Measurements from ENCODE around the gene PLIN4. TPM values are rescaled to one million over a fixed set of nuclear protein-coding genes. Genes with fewer than 3 reads are reported as not detected.

PLIN4 gene
- total and polyA plus RNA-seq, 12 donors, result 0.09 to 25.4 (median 2.5) TPM

GRCh38 chr19:4472174-4472974 is 45.9 kb downstream of the PLIN4 start, which contains the start of gene HDGFL2:
TSS of gene HDGFL2 (plus strand) at chr19:4472297. CDS start at chr19:4472351, 54 bp downstream.
- peak within 1 kb of the TSS; percentile 37 to 71 (median 64) for H3K4me3 ChIP-seq
- H3K9me3 ChIP-seq (replicated peaks in 1 of 3), result no peaks in the 10 kb centered on the region
- peaks cover 16 to 20% of the 10 kb centered on the region in 2 donors for H3K4me1 ChIP-seq (replicated peaks in 1 of 2)
- no peaks in the 10 kb centered on the region for H3K27me3 ChIP-seq
- intact Hi-C loops (cut with DNase I), result no loop called here
- 0 to 1% (median 0%) methylated on average over 15 to 67 of the region's 71 CpGs; no CpG with 5 or more reads in 1 of the 4 donors for WGBS, 4 donors
- peak within 1 kb of the TSS; percentile 33 to 81 (median 73) for H3K27ac ChIP-seq
- peaks cover 0 to 17% of the 10 kb centered on the region in 2 donors for H3K36me3 ChIP-seq (replicated peaks in 1 of 2)
- TF ChIP-seq POLR2A (IDR thresholded peaks at IDR 0.05) (no peak), CTCF (IDR thresholded peaks at IDR 0.05) (no peak)
- peak in 1 of 7 donors; percentile 43 for DNase-seq

- H3K4me3 ChIP-seq, result peak overlapping the region in 2 of 4 donors; percentile 23 to 57
- no peaks in the 10 kb centered on the region for H3K27me3 ChIP-seq
- peak; percentile 98 to 100 (median 99) for DNase-seq
- H3K9me3 ChIP-seq (replicated peaks in 1 of 3), result no peaks in the 10 kb centered on the region
- peaks cover 0 to 9% of the 10 kb centered on the region in 2 donors for H3K36me3 ChIP-seq (replicated peaks in 1 of 2)
- 1% methylated on average over 28 to 33 of the region's 33 CpGs for WGBS, 4 donors
- peak overlapping the region; percentile 27 to 81 (median 73) for H3K27ac ChIP-seq
- intact Hi-C loops (cut with DNase I), result no loop called here
- H3K4me1 ChIP-seq (replicated peaks in 1 of 2), result peaks cover 16 to 20% of the 10 kb centered on the region in 2 donors
- TF ChIP-seq CTCF (IDR thresholded peaks at IDR 0.05), result no peak
- peak; percentile 12 to 86 for TF ChIP-seq POLR2A (IDR thresholded peaks at IDR 0.05)
Measured at GRCh38 chr19:4471403-4472173, 46.7 kb downstream of the PLIN4 start.

- H3K4me1 ChIP-seq (replicated peaks in 1 of 2), result peaks cover 3 to 5% of the 10 kb centered on the region in 2 donors
- H3K27ac ChIP-seq, result no peak overlapping the region
- H3K4me3 ChIP-seq, result no peak overlapping the region
- intact Hi-C loops (cut with DNase I), result no loop called here
- H3K36me3 ChIP-seq (replicated peaks in 1 of 2), result no peaks in the 10 kb centered on the region
- no peaks in the 10 kb centered on the region for H3K27me3 ChIP-seq
- H3K9me3 ChIP-seq (replicated peaks in 1 of 3), result no peaks in the 10 kb centered on the region
- no peak for DNase-seq
- TF ChIP-seq POLR2A (IDR thresholded peaks at IDR 0.05) (no peak), CTCF (IDR thresholded peaks at IDR 0.05) (no peak)
- 85 to 98% (median 87%) methylated on average over 3 of the region's 3 CpGs for WGBS, 4 donors
Measured at GRCh38 chr19:4467835-4468234, 50.5 kb downstream of the PLIN4 start.
